Activated CD4-positive, alpha-beta T cell treated with anti-CD3 and anti-CD28 coated beads, Interleukin-2, amount 50 U/mL, for 16 hours (primary cell): Measurements from ENCODE around the gene PGAP3.

Experiments
- DNase-seq: peaks from one replicate; pipeline ENCODE4 v3.0.0-alpha.2; 2020

The PGAP3 gene

DNA sequence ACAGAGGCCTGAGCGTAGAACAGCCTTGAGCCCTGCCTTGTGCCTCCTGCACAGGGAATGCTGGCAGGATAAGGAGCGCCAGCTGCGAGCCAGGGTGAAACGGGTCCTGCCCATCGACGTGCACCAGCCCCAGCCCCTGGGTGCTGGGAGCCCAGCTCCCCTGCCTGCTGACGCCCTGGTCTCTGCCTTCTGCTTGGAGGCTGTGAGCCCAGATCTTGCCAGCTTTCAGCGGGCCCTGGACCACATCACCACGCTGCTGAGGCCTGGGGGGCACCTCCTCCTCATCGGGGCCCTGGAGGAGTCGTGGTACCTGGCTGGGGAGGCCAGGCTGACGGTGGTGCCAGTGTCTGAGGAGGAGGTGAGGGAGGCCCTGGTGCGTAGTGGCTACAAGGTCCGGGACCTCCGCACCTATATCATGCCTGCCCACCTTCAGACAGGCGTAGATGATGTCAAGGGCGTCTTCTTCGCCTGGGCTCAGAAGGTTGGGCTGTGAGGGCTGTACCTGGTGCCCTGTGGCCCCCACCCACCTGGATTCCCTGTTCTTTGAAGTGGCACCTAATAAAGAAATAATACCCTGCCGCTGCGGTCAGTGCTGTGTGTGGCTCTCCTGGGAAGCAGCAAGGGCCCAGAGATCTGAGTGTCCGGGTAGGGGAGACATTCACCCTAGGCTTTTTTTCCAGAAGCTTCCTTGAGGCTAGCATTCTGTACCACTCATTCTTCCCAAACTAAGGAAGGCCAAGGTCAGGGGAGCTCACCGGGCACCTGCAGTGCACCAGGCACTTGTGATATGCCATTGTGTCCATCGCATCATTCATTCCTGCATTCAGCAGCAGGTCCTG is 17.7 kb downstream of the PGAP3 start:
- DNase-seq = no peak

DNA sequence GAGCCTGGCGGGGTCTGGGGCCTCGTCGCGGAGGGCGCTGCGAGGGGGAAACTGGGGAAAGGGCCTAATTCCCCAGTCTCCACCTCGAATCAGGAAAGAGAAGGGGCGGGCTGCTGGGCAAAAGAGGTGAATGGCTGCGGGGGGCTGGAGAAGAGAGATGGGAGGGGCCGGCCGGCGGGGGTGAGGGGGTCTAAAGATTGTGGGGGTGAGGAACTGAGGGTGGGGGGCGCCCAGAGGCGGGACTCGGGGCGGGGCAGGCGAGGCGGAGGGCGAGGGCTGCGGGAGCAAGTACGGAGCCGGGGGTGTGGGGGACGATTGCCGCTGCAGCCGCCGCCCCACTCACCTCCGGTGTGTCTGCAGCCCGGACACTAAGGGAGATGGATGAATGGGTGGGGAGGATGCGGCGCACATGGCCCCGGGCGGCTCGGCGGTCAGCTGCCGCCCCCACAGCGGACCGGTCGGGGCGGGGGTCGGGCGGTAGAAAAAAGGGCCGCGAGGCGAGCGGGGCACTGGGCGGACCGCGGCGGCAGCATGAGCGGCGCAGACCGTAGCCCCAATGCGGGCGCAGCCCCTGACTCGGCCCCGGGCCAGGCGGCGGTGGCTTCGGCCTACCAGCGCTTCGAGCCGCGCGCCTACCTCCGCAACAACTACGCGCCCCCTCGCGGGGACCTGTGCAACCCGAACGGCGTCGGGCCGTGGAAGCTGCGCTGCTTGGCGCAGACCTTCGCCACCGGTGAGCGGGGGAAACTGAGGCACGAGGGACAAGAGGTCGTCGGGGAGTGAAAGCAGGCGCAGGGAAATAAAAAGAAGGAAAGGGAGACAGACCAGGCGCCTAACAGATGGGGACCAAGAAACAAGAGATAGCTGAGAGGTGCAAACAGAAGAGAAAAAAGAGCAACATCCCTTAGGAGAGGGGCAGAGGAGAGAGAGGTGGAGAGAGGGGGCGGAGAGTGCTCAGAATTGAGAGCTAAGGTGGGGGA is 19.6 kb downstream of the PGAP3 start, which contains the start of gene PNMT:
PNMT (plus strand) TSS at position 509 of the 980 bp plus-strand sequence; CDS start at position 532, 23 bp downstream.
- DNase-seq = peak; percentile 70

DNA sequence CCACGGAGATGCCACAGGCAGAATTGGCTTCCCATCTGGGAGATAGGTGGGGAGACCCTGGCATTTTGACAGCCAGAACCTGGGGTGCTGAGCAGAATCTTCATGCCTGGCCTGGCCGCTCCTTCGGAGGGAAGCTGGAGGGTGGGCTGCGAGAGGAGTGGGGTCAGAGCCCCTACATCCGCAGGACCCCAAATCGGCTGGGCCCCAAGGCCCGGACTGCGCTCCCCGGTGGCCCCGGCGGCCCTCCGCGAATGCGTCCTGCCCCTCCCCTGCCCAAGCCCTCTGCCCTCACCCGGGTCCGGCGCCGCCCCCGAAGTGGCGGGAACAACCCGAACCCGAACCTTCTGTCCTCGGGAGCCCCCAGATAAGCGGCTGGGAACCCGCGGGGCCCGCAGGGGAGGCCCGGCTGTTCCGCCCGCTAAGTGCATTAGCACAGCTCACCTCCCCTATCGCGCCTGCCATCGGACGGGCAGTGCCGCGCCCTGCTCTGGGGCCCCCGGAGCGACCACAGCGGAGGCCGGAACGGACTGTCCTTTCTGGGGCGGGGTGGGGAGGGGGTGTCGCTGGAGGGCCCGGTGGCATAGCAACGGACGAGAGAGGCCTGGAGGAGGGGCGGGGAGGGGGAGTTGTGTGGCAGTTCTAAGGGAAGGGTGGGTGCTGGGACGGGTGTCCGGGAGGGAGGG is 20.5 kb downstream of the PGAP3 start:
- DNase-seq = no peak

DNA sequence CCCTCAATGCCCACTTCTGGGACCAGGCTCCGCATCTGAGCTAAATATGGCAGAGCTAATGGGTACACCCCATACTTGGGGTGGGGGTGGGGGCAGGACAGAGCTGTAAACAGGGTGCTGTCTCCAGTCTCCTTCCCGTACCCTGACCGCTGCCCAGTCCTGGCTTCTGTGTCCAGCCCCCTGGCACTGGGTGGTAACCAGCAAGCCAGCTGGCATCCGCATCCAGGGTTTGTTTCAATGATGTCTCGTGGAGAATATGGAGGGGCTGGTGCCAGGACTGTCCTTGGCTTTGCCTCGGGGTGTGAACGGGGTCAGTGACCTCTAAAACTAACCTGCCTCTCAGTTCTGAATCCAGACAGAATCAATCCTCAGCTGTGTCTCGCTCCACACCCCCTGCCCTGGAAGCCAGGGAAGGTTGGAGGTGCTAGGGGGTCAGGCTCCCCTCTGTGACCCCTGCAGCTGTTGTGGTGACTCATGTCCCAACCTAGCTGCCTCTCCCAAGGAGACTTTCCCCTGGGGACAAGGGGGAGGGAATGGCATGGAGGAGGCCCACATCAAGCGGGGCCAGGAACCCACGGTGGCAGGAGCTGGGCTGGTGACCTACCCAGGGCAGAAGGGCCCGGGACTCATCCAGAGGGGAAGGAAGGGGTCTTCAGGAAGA is 21.1 kb downstream of the PGAP3 start:
- DNase-seq = no peak

DNA sequence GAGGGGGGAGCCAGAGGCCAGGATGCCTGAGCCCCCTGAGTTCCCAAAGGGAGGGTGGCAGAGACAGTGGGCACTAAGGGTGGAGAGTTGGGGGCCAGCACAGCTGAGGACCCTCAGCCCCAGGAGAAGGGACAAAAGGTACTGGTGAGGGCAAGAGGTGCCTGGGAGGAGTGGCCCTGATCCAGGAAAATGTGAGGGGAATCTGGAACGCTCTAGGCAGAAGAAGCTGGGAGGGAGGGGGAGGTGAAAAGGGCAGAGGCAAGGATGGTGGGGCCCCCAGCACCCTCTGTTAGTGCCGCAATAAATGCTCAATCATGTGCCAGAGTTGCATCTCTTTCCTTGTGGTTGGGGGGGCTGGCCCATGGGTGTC is 21.6 kb downstream of the PGAP3 start:
- DNase-seq = no peak

DNA sequence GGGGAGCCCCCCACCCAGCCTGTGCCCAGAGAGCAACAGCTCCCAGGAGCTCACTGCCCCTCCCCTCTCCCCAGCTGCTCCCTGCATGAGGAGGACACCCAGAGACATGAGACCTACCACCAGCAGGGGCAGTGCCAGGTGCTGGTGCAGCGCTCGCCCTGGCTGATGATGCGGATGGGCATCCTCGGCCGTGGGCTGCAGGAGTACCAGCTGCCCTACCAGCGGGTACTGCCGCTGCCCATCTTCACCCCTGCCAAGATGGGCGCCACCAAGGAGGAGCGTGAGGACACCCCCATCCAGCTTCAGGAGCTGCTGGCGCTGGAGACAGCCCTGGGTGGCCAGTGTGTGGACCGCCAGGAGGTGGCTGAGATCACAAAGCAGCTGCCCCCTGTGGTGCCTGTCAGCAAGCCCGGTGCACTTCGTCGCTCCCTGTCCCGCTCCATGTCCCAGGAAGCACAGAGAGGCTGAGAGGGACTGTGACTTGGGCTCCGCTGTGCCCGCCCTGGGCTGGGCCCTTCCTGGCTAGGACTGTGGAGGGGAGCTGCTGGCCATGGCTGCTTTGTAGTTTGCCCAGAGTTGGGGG is 22.1 kb downstream of the PGAP3 start:
- DNase-seq = peak; percentile 17

DNA sequence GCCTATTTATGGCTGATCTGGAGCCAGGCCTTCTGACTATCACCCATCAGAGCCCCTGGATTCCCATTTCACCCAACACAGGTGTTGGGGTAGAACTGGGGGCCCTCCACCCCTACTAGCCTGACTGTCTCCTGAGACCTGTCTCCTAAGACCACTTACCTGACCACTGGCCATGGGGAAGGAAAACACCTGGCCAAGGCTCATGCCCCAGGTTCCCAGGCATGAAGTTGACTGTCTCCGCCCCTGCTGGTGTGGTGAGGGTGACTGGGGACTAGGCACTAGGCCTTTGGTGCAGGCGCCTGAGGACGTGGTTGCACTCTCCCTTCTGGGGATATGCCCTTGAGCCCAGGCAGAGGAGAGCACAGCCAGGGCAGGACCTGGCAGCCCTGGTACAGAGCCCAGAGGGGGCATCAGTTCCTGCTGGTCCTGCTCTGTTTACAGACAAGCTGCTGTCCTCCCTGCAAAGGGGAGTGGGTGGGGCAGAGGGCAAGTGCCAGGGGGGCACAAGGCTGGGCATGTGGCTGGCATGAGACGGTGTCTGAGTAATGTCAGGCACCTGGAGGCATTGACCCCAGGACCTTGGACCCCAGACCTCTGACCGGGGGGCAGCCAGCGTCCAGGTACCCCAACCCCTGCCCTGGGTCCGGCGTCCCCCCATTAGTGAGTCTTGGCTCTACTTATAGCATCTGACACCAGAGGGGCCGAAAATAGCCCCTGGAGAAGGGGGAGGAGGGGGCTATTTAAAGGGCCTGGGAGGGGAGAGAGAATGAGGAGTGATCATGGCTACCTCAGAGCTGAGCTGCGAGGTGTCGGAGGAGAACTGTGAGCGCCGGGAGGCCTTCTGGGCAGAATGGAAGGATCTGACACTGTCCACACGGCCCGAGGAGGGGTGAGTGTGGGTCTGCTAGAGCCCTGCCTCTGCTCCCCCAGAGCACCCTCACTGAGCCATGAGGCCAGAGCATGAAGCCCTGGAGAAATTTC is 23.0 kb downstream of the PGAP3 start, which contains the start of gene TCAP:
TCAP (plus strand) TSS at position 769 of the 981 bp plus-strand sequence; CDS start at position 780, 11 bp downstream.
- DNase-seq = no peak

DNA sequence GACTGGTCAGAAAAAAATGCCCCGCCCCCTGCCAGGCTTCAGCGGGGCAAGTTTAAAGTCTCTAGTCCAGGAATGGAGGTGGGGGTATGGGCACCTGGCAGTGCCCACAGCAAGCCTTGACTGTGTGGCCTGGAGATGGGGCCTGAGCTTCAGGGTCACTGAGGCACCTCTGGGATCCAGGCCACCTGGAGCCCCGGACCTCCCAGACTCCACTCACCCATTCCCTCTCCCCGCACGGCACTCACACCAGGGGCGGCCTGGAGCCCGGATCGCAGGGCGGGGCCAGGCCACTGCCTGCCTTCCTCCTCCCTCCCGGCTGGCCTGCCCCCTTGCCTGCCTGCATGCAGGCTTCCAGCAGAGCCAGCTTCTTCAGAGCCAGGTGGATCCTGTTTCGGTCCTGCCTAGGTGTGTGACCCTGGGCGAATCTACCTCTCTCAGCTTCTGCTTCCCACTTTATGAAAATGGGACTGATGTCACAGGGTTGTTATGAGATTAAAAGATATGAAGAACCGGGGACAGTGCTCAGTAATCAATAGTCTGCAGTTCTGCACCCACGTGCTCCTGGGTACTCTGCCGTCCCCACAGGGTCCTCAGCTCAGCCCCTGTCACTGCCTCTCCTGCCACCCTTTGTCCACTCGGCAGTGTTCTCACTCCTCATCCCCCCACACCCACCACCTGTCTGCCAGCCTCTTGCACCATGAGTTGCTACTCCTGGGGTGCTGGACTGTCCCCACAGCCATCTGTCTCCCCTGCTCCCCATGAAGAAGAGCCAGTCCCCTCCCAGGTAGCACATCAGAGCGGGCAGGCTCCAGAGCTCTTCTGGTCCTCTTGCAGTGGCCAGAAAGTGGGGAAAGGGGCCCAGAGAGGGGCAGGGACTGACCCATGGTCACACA is 23.9 kb downstream of the PGAP3 start:
- no peak for DNase-seq

DNA sequence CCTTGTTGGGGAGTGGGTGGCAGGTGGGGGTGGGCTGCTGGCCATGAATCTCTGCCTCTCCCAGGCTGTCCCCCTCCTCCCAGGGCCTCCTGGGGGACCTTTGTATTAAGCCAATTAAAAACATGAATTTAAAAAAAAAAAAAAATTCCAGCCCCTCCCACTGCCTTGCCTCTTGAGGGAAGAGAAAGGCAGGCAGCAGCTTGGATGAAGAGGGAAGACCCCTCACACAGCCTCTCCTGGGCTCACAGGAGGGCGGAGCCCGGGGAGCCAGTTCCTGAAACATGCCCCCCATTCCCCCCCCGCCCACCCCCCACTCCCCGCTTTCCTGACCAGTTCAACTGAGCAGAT is 24.5 kb downstream of the PGAP3 start:
- DNase-seq = no peak

DNA sequence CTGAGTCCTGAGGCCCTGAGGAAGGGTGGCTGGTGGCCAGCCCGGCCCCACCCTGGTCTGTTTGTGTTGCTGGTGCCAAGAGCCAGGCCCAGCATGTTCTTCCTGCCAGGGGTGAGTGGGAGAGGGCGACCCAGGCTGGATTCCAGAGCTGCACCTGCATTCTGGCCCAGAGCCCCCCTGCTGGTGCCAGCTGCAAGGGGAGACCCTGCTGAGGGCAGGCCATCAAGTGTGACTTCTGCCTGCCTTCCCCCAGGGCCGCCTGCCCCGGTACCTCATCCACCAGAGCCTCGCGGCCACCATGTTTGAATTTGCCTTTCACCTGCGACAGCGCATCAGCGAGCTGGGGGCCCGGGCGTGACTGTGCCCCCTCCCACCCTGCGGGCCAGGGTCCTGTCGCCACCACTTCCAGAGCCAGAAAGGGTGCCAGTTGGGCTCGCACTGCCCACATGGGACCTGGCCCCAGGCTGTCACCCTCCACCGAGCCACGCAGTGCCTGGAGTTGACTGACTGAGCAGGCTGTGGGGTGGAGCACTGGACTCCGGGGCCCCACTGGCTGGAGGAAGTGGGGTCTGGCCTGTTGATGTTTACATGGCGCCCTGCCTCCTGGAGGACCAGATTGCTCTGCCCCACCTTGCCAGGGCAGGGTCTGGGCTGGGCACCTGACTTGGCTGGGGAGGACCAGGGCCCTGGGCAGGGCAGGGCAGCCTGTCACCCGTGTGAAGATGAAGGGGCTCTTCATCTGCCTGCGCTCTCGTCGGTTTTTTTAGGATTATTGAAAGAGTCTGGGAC is 25.1 kb downstream of the PGAP3 start:
- no peak for DNase-seq

DNA sequence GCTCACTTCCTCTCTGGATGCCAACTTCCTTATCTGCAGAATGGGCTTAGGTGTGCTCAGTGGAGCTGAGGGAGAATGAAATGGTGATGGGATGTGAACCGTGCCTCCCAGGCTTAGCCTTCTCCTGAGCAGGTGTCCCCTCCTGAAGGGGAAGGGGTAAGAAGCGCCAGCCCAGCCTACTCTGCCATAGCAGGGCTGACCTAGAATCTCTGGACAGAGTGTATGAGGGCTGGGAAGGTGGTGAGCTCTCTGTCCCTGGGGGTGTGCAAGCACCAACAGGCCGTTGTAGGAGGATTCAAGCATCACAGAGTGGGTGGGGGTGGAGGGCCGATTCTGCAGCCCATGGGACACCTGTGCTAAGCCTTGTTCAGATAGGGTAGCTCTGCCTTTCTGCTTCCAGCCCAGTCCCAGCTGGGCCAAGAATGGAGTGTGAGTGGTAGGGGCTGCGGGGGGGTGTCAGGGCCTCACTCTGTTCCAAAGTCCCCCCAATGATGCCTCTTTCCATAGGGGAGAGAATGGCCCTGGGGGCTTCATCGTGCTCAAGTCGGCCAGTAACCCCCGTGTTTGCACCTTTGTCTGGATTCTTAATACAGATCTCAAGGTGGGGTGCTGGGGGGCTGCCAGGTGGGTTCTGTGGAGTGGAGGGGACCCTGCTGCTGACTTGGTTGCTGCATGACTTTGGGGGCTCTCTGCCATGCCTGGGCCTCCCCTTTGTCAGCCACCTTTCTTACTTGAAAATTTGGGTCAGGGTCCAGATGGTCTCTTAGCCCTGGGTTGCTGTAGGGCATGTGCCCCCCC is 25.9 kb downstream of the PGAP3 start:
- no peak for DNase-seq

DNA sequence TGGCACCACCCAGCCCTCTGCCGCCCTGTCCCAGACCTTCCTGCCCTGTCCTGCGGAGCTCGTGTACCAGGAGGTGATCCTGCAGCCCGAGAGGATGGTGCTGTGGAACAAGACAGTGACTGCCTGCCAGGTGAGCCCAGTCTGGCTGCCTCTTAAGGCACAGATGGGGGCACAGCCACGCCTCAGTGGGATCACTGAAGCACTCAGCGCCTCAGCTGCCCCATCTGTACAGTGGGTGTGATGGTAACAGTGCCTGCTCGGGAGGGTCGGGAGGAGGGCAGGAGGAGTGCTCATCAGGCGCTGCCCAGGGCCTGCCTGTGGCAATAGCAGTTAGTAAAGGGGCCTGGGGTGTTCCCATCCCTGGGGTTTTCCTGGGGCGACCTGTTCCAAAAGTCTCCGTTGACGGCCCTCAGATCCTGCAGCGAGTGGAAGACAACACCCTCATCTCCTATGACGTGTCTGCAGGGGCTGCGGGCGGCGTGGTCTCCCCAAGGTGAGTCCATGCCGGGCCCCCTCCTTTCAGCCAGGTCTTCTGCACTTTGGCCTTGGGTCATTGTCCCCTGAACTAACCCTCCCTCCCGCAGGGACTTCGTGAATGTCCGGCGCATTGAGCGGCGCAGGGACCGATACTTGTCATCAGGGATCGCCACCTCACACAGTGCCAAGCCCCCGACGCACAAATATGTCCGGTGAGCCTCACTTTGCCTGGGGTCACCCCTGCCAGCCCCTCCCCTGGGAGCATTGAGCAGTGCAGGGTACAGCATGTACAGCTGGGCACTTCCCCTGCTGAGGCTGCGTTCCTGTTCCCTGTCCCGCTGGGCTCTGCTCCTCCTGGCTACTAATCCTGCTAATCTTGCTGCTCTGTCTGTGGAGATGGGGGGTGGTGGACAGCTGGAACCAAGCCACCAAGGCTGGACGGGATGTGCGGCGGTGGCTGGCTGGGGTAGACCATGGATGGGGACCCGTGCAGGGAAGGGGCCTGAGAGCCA is 27.2 kb downstream of the PGAP3 start:
- no peak for DNase-seq

DNA sequence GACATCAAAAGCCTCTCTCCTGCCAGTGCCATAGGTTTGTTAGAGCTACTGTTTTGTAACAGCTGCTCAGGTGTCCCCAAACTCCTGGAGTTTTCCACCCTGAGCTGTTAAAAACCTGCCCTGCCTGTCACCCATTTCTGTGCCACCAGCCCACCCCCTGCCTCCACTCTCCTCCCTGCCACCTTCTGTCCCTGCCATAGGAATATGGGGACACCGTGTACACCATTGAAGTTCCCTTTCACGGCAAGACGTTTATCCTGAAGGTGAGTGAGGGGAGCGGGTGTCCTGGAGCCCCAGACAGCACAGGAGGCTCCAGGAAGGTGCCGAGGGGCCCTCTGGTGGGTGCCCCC is 27.9 kb downstream of the PGAP3 start:
- no peak for DNase-seq

DNA sequence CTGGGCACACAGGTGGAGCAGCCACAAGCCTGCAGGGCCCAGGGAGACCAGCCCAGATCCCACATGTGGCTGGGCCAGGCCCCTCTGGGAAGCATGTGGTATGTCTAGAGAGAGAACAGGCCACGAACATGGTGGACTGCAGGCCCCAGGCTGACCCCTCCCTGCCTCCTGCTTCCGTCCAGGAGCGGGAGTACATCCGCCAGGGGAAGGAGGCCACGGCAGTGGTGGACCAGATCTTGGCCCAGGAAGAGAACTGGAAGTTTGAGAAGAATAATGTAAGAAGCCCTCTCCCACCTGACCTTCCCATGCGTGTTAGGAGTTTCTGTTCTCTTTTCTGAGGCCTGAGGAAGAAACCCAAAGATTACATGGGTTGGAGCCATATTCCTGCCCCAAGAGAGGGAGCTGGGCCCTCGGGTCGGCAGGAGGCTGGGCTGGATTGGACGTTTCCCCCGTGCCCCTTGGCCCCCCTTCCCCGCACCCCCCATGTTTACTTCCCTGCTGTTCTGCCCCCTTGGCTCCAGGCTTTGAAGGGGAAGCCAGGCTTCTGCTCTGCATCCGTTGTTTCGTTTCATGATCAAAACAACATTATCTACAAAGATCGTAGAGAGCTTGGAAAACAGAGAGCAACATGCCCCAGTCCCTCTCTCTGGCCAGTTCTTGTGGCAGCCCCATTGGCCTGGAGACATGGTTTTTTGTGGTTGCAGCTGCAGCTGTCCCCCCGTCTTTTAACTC is 28.4 kb downstream of the PGAP3 start:
- DNase-seq = no peak

DNA sequence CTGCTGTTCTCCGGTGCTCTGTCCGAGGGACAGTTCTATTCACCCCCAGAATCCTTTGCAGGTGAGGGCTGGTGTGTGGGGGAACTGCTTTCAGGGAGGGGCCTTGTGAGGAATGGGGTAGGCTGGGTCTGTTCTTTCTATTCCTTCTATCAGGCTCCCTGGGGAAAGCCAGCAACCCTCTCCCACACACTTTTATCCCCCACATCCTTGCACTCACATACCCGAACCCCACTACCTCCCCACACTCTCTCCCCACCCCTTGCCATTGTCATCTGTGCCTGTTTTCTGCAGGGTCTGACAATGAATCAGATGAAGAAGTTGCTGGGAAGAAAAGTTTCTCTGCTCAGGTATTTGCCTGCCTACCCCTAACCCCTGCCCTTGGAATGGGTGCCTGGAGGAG is 29.1 kb downstream of the PGAP3 start:
- DNase-seq = no peak

DNA sequence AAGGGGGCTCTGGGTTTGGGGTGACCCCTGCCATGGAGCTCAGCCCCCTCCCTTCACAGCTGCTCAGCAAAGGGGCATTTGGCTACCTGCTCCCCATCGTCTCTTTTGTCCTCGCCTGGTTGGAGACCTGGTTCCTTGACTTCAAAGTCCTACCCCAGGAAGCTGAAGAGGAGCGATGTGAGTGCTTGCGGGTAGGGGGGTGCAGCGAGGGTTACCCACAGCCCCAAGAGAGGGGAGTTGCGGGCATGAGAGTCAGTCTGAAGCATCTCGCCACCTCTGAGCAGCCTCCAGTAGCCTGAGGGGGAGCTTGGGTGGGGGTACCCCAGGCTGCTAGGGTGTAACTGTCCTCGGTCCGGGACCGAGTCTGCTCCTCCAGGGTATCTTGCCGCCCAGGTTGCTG is 29.5 kb downstream of the PGAP3 start:
- no peak for DNase-seq
